Breast epithelium (tissue), 3 donors: ENCODE results near the gene FIBIN.

Source experiments
- CTCF ChIP-seq, 3 donors: fragments of 450-650 bp; IDR thresholded peaks; one replicate each; pipeline ENCODE4 v1.5.1; 2016 to 2017; ENCODE audit warnings: antibody characterized with exemption in 3 of 3, mild to moderate bottlenecking in 3 of 3, moderate library complexity in 3 of 3
- POLR2AphosphoS5 ChIP-seq, 3 donors: sonication (generic); formaldehyde crosslinking; IDR thresholded peaks; one replicate each; pipeline ENCODE4 v1.6.1; 2017; ENCODE audit warnings: antibody characterized with exemption in 3 of 3

GRCh38 chr11:27040302-27041115, 46.6 kb downstream of the FIBIN start, which contains the start of gene BBOX1:
- TF ChIP-seq CTCF (IDR thresholded peaks at IDR 0.05) (no peak), POLR2AphosphoS5 (IDR thresholded peaks at IDR 0.05) (no peak)
